GM12892 (cell line): Measurements from ENCODE around the gene STAG3.

Source experiments
- POLR2A ChIP-seq: IDR thresholded peaks from 2 replicates; pipeline ENCODE4 v1.6.1; 2011; ENCODE audit warnings: low read depth, low read length, control low read depth
- POLR2AphosphoS5 ChIP-seq: IDR thresholded peaks from 2 replicates; pipeline ENCODE4 v1.6.1; 2011; ENCODE audit warnings: low read depth, low read length, control low read depth
- TAF1 ChIP-seq: IDR thresholded peaks from 2 replicates; pipeline ENCODE4 v1.6.1; 2011; ENCODE audit warnings: low read depth, mild to moderate bottlenecking, control low read depth, low read length, borderline replicate concordance

DNA sequence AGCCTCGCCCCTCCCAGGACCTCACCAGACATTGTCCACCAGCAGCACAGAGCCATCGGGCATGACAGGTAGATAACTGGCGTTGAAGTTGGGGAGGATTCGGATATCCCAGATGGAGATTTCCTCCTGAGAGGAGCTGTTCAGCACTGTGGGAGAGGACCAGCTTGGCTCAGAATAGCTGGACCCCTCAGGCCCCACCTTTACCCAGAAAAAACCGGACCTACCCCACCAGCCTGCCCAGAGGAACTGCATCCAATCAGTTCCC lies 20.7 kb upstream of the STAG3 start:
- TF ChIP-seq POLR2A, result no peak
- TF ChIP-seq TAF1, result no peak
- TF ChIP-seq POLR2AphosphoS5, result no peak
